ENCODE results near the gene MOB2.
A peak's percentile ranks its signal among the peaks of the same experiment; 100 is the strongest.
"Not testable (repeated sequence)": the region's sequence is repeated elsewhere in the genome, so short reads cannot be mapped to it uniquely, and the experiment has no call there.

The MOB2 gene

DNA sequence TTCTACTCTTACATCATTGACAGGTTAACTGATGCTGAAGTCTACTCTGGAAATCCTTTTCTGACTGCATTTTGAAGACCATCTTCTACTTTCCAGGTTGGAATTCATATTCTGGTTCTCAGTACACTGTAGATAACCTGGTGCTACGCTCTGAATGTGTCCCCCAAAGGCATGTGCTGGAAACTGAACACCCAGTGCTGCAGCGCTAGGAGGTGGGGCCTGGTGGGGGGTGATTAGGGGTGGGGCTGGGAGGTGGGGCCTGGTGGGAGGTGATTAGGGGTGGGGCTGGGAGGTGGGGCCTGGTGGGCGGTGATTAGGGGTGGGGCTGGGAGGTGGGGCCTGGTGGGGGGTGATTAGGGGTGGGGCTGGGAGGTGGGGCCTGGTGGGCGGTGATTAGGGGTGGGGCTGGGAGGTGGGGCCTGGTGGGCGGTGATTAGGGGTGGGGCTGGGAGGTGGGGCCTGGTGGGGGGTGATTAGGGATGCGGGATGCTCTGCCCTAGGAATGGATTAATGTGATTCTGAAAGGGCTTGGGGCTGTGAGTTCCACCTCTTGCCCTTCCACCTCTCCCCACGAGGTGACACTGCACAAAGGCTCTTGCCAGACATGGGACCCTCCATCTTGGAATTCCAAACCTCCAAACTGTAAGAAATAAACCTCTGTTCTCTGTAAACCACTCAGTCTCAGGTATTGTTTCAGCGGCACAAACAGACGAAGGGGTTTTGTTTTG lies 26.1 kb upstream of the MOB2 start:
- H3K36me3 ChIP-seq (ENCODE audit: control insufficient read depth in 5 of 5, insufficient read depth in 5 of 5, low read length in 5 of 5); H3K9me3 ChIP-seq (ENCODE audit: control insufficient read depth in 5 of 5, low read length in 5 of 5); H3K27ac ChIP-seq (ENCODE audit: low read depth, low read length); H3K9ac ChIP-seq (ENCODE audit: low read length in 5 of 5); H3K4me3 ChIP-seq (ENCODE audit: low read depth in 1 of 5, low read length in 5 of 5); H3K27me3 ChIP-seq (ENCODE audit: control insufficient read depth in 5 of 5, insufficient read depth in 4 of 5, low read length in 5 of 5): not testable (repeated sequence)
- peaks cover 13 to 66% (median 50%) of the 10 kb centered on the region in 5 donors for H3K4me1 ChIP-seq (ENCODE audit: control insufficient read depth in 5 of 5, insufficient read depth in 5 of 5, low read length in 5 of 5)

DNA sequence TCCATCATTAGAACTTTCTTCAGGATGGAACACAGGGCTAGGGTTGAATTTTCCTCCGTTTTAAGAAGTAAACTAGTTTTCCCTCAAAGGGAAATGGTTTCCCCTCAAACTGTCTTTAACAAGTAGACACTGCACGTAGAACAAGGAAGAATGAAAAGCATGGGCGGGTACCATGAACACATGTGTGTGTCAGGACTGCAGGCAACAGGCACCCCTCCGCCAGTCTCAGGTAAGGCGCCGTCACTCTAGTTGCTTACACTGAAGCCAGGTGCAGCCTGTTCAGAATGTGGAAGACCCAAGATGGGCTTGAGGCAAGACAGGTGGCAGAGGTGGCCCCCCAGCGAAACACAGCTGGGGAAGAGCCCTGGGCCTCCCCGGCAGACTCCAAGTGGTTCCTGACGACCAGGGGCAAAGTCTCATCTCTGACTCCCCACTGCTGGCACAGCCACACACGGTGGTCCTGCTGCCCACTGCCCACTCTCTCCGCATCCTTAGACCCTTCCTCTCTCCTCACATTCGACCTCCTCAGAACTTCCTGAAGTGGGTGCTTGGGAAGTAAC lies 25.4 kb upstream of the MOB2 start:
- peaks cover 18 to 66% (median 57%) of the 10 kb centered on the region in 5 donors for H3K4me1 ChIP-seq (ENCODE audit: control insufficient read depth in 5 of 5, insufficient read depth in 5 of 5, low read length in 5 of 5)

DNA sequence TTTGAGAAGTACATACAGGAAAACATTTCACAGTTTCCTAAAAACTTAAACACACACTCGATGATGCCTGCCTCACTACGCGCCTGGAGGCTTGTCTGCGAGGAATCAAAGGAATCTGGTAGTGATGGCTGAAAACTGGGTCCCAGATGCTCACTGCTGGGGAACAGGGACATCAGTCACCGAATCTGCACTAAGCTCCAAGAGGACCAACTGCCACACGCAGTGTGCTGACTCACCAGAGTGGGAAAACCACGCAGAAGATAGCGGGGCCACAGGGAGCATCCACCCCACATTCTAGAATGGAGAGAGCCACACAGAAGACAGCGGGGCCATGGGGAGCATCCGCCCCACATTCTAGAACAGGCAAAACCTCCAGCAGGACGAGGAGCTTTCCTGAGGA lies 24.3 kb upstream of the MOB2 start:
- no peak overlapping the region for H3K27ac ChIP-seq (ENCODE audit: low read depth, low read length)
- peaks cover 0 to 8% (median 0%) of the 10 kb centered on the region in 5 donors for H3K36me3 ChIP-seq (ENCODE audit: control insufficient read depth in 5 of 5, insufficient read depth in 5 of 5, low read length in 5 of 5)
- peaks cover 23 to 66% (median 63%) of the 10 kb centered on the region in 5 donors for H3K4me1 ChIP-seq (ENCODE audit: control insufficient read depth in 5 of 5, insufficient read depth in 5 of 5, low read length in 5 of 5)
- no peak overlapping the region for H3K9ac ChIP-seq (ENCODE audit: low read length in 5 of 5)
- H3K4me3 ChIP-seq (ENCODE audit: low read depth in 1 of 5, low read length in 5 of 5), result no peak overlapping the region
- H3K9me3 ChIP-seq (ENCODE audit: control insufficient read depth in 5 of 5, low read length in 5 of 5), result no peaks in the 10 kb centered on the region
- H3K27me3 ChIP-seq (ENCODE audit: control insufficient read depth in 5 of 5, insufficient read depth in 4 of 5, low read length in 5 of 5), result no peaks in the 10 kb centered on the region

More for the DNA sequence above, 25.4 kb upstream of the MOB2 start:
- Histone ChIP-seq H3K9ac (ENCODE audit: low read length in 5 of 5) (no peak overlapping the region), H3K27ac (ENCODE audit: low read depth, low read length) (no peak overlapping the region), H3K9me3 (ENCODE audit: control insufficient read depth in 5 of 5, low read length in 5 of 5) (no peaks in the 10 kb centered on the region), H3K4me3 (ENCODE audit: low read depth in 1 of 5, low read length in 5 of 5) (no peak overlapping the region), H3K36me3 (ENCODE audit: control insufficient read depth in 5 of 5, insufficient read depth in 5 of 5, low read length in 5 of 5) (peaks cover 0 to 8% (median 0%) of the 10 kb centered on the region in 5 donors), H3K27me3 (ENCODE audit: control insufficient read depth in 5 of 5, insufficient read depth in 4 of 5, low read length in 5 of 5) (no peaks in the 10 kb centered on the region)

DNA sequence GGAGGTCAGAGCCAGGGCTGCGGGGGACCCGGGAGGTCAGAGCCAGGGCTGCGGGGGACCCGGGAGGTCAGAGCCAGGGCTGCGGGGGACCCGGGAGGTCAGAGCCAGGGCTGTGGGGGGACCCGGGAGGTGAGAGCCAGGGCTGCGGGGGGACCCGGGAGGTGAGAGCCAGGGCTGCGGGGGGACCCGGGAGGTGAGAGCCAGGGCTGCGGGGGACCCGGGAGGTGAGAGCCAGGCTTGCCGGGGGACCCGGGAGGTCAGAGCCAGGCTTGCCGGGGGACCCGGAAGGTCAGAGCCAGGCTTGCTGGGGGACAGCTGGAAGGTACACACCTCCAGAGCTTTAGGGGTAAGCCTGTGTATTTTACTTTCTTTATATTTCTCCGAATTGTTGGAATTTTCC lies 23.8 kb upstream of the MOB2 start:
- not testable (repeated sequence) for H3K27me3 ChIP-seq (ENCODE audit: control insufficient read depth in 5 of 5, insufficient read depth in 4 of 5, low read length in 5 of 5); H3K36me3 ChIP-seq (ENCODE audit: control insufficient read depth in 5 of 5, insufficient read depth in 5 of 5, low read length in 5 of 5); H3K9me3 ChIP-seq (ENCODE audit: control insufficient read depth in 5 of 5, low read length in 5 of 5); H3K4me3 ChIP-seq (ENCODE audit: low read depth in 1 of 5, low read length in 5 of 5); H3K27ac ChIP-seq (ENCODE audit: low read depth, low read length); H3K9ac ChIP-seq (ENCODE audit: low read length in 5 of 5)
- peaks cover 19 to 60% (median 57%) of the 10 kb centered on the region in 5 donors for H3K4me1 ChIP-seq (ENCODE audit: control insufficient read depth in 5 of 5, insufficient read depth in 5 of 5, low read length in 5 of 5)

DNA sequence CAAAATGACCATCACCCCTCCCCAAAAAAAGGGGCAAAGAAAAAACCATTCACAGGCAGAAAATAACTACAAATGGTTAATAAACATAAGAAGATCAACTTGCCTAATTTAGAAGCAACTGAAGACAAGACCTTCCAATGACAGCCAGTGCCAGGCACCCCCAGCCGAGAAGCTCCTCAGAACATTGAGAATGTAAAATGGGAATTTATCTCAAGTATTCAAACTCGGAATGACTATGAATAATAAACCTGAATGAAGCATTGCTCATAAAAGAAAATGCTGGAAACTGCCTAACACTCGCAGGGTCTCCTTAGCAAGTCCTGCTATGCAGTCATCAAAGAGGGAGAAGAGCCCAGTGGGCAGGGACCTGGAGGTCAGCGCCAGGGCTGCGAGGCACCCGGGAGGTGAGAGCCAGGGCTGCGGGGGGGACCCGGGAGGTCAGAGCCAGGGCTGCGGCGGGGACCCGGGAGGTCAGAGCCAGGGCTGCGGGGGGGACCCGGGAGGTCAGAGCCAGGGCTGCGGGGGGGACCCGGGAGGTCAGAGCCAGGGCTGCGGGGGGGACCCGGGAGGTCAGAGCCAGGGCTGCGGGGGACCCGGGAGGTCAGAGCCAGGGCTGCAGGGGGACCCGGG lies 23.2 kb upstream of the MOB2 start:
- Histone ChIP-seq H3K4me3 (ENCODE audit: low read depth in 1 of 5, low read length in 5 of 5) (no peak overlapping the region), H3K27me3 (ENCODE audit: control insufficient read depth in 5 of 5, insufficient read depth in 4 of 5, low read length in 5 of 5) (no peaks in the 10 kb centered on the region), H3K9ac (ENCODE audit: low read length in 5 of 5) (no peak overlapping the region), H3K9me3 (ENCODE audit: control insufficient read depth in 5 of 5, low read length in 5 of 5) (no peaks in the 10 kb centered on the region), H3K36me3 (ENCODE audit: control insufficient read depth in 5 of 5, insufficient read depth in 5 of 5, low read length in 5 of 5) (peaks cover 0 to 9% (median 0%) of the 10 kb centered on the region in 5 donors), H3K27ac (ENCODE audit: low read depth, low read length) (no peak overlapping the region), H3K4me1 (ENCODE audit: control insufficient read depth in 5 of 5, insufficient read depth in 5 of 5, low read length in 5 of 5) (peaks cover 15 to 55% (median 53%) of the 10 kb centered on the region in 5 donors)

DNA sequence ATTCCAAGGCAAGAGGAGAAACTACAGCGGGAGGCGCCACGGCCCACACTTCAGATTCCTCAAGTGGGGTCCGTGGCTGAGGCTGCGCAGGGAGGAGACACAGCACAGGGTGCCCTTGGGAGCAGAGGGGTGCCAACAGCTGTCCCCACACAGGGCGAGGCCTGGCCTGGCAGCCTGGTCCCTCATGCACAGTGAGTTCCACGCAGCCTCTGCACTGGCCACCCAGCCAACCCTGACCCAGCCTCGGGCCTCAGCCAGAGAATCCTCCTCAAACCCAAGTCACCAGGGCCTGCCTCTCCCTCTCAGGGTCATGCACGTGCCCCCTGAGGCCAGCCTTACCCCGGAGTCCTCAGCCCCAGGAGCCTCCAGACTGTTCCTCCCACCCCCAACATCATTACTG lies 22.4 kb upstream of the MOB2 start:
- no peaks in the 10 kb centered on the region for H3K9me3 ChIP-seq (ENCODE audit: control insufficient read depth in 5 of 5, low read length in 5 of 5)
- H3K36me3 ChIP-seq (ENCODE audit: control insufficient read depth in 5 of 5, insufficient read depth in 5 of 5, low read length in 5 of 5), result peaks cover 0 to 10% (median 0%) of the 10 kb centered on the region in 5 donors
- H3K4me3 ChIP-seq (ENCODE audit: low read depth in 1 of 5, low read length in 5 of 5), result no peak overlapping the region
- no peaks in the 10 kb centered on the region for H3K27me3 ChIP-seq (ENCODE audit: control insufficient read depth in 5 of 5, insufficient read depth in 4 of 5, low read length in 5 of 5)
- no peak overlapping the region for H3K27ac ChIP-seq (ENCODE audit: low read depth, low read length)
- H3K4me1 ChIP-seq (ENCODE audit: control insufficient read depth in 5 of 5, insufficient read depth in 5 of 5, low read length in 5 of 5), result peaks cover 10 to 55% (median 51%) of the 10 kb centered on the region in 5 donors
- peak overlapping the region in 1 of 5 donors; percentile 38 for H3K9ac ChIP-seq (ENCODE audit: low read length in 5 of 5)

DNA sequence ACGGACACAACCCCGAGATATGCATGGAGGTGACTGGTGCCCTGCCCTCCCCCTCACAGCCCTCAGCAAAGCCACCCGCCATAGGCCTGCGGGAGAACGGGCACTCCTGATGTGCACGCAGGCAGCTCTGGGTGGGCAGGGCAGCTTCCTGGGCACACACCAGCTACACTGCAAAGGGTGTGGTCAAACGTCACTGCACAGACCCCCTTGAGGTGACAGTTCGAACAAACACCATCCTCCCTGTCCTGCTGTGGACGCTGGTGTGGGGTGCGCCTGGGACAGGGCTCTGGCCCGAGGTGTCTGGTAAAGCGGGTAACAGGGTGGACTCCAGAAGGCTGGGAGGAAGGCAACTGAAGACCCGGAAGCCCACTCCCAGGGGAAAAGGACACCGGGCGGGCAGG lies 21.9 kb upstream of the MOB2 start:
- H3K4me1 ChIP-seq (ENCODE audit: control insufficient read depth in 5 of 5, insufficient read depth in 5 of 5, low read length in 5 of 5), result peaks cover 10 to 55% (median 51%) of the 10 kb centered on the region in 5 donors
- no peaks in the 10 kb centered on the region for H3K27me3 ChIP-seq (ENCODE audit: control insufficient read depth in 5 of 5, insufficient read depth in 4 of 5, low read length in 5 of 5)
- H3K36me3 ChIP-seq (ENCODE audit: control insufficient read depth in 5 of 5, insufficient read depth in 5 of 5, low read length in 5 of 5), result peaks cover 0 to 10% (median 0%) of the 10 kb centered on the region in 5 donors
- H3K27ac ChIP-seq (ENCODE audit: low read depth, low read length), result no peak overlapping the region
- no peaks in the 10 kb centered on the region for H3K9me3 ChIP-seq (ENCODE audit: control insufficient read depth in 5 of 5, low read length in 5 of 5)
- no peak overlapping the region for H3K4me3 ChIP-seq (ENCODE audit: low read depth in 1 of 5, low read length in 5 of 5)
- no peak overlapping the region for H3K9ac ChIP-seq (ENCODE audit: low read length in 5 of 5)

DNA sequence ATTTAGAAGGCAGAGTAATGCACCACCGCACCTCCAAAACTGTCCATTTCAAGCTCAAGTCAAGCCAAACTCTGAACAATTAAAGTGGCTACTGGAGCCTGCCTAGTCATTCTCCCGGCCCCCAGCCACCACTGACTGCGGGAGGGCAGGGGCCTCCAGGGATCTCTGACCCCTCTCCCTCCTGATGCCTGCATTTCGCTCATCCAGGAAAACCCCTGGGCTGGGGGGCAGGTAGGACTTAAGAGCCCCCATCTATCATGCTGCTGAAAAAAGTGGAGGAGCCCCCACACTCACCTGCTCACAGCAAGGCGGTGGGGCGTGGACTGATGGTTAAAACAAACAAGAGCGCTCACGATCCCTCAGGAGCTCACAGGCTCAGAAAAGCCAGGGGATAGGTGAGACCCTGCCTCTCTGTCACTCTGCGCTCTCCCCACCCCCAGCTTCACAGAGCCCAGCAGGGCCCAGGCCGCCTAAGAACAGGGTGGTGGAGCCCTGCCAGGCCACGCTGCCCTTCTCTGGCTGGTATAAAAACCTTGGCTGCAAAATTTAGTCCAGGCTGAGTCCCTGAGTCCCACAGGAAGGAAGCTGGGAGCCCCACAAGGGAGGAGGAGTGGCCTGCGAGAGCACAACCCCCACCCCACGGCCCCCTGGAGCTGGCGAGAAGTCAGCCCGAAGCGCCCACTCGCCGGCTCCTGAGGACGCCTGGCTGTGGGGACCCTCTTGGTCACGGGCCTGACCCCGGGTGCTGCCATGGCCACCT lies 21.0 kb upstream of the MOB2 start:
- Histone ChIP-seq H3K36me3 (ENCODE audit: control insufficient read depth in 5 of 5, insufficient read depth in 5 of 5, low read length in 5 of 5) (peaks cover 0 to 10% (median 0%) of the 10 kb centered on the region in 5 donors), H3K27me3 (ENCODE audit: control insufficient read depth in 5 of 5, insufficient read depth in 4 of 5, low read length in 5 of 5) (no peaks in the 10 kb centered on the region), H3K4me1 (ENCODE audit: control insufficient read depth in 5 of 5, insufficient read depth in 5 of 5, low read length in 5 of 5) (peaks cover 10 to 64% (median 53%) of the 10 kb centered on the region in 5 donors), H3K27ac (ENCODE audit: low read depth, low read length) (no peak overlapping the region), H3K4me3 (ENCODE audit: low read depth in 1 of 5, low read length in 5 of 5) (peak overlapping the region in 1 of 5 donors; percentile 26), H3K9ac (ENCODE audit: low read length in 5 of 5) (peak overlapping the region in 1 of 5 donors; percentile 20), H3K9me3 (ENCODE audit: control insufficient read depth in 5 of 5, low read length in 5 of 5) (no peaks in the 10 kb centered on the region)

DNA sequence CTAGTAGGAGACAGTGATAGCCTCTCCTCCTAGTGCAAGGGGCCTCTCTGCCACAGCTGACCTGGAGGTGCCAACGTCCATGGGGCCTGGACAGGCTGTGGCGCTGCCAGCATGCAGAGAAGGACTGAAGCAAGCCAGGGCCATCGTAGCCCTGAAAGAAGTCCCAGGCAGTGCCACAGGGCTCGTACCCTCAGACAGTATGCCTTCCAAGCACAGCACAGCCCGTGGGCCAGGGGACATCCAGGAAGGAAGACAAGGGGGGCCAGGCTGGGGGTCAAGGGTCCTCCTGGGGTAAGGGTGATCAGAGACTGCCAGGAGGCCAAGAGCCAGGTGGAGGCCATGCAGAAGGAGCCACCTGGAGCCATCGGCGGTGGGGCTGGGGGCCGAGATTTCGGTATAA lies 20.4 kb upstream of the MOB2 start:
- Histone ChIP-seq H3K9ac (ENCODE audit: low read length in 5 of 5) (peak overlapping the region in 1 of 5 donors; percentile 20), H3K36me3 (ENCODE audit: control insufficient read depth in 5 of 5, insufficient read depth in 5 of 5, low read length in 5 of 5) (peaks cover 0 to 10% (median 0%) of the 10 kb centered on the region in 5 donors), H3K27me3 (ENCODE audit: control insufficient read depth in 5 of 5, insufficient read depth in 4 of 5, low read length in 5 of 5) (no peaks in the 10 kb centered on the region), H3K4me1 (ENCODE audit: control insufficient read depth in 5 of 5, insufficient read depth in 5 of 5, low read length in 5 of 5) (peaks cover 10 to 69% (median 59%) of the 10 kb centered on the region in 5 donors), H3K4me3 (ENCODE audit: low read depth in 1 of 5, low read length in 5 of 5) (peak overlapping the region in 1 of 5 donors; percentile 26), H3K9me3 (ENCODE audit: control insufficient read depth in 5 of 5, low read length in 5 of 5) (no peaks in the 10 kb centered on the region), H3K27ac (ENCODE audit: low read depth, low read length) (no peak overlapping the region)

Data from subcutaneous abdominal adipose tissue (tissue), 5 donors.